Liver (tissue), 9 donors: ENCODE measurements around the gene CD9. TPM values are rescaled to one million over a fixed set of nuclear protein-coding genes. Genes with fewer than 3 reads are reported as not detected.

Experiments
- DNase-seq: peaks from one replicate; pipeline ENCODE4 v3.0.0-alpha.2; 2017; ENCODE audit warnings: low spot score
- H3K27ac ChIP-seq, 2 donors: one replicate each; pipeline ENCODE4 v1.7.0; 2013; ENCODE audit warnings: inconsistent platforms in 2 of 2, low read length in 2 of 2, control low read depth in 1 of 2, low read depth in 1 of 2, mild to moderate bottlenecking in 1 of 2
- H3K27me3 ChIP-seq, 4 donors: one replicate each; pipeline versions ENCODE4 v1.6.1 to v1.7.0; 2013; ENCODE audit warnings: low read length in 3 of 4, inconsistent platforms in 1 of 4, mild to moderate bottlenecking in 1 of 4, moderate library complexity in 1 of 4; ENCODE audit not compliant: control insufficient read depth in 4 of 4, insufficient read depth in 4 of 4
- H3K36me3 ChIP-seq, 4 donors: one replicate each; pipeline versions ENCODE4 v1.6.1 to v1.7.0; 2013; ENCODE audit warnings: low read length in 3 of 4, mild to moderate bottlenecking in 3 of 4, low read depth in 1 of 4, moderate library complexity in 1 of 4; ENCODE audit not compliant: control insufficient read depth in 4 of 4, insufficient read depth in 3 of 4
- H3K4me1 ChIP-seq, 4 donors: one replicate each; pipeline versions ENCODE4 v1.6.1 to v1.7.0; 2013; ENCODE audit warnings: low read length in 3 of 4, mild to moderate bottlenecking in 3 of 4, moderate library complexity in 1 of 4; ENCODE audit not compliant: control insufficient read depth in 4 of 4, insufficient read depth in 4 of 4
- H3K4me3 ChIP-seq, 3 donors: one replicate each; pipeline versions ENCODE4 v1.6.1 to v1.7.0; 2013; ENCODE audit warnings: low read length in 3 of 3, control low read depth in 1 of 3, low read depth in 1 of 3, mild to moderate bottlenecking in 1 of 3
- H3K9ac ChIP-seq, 2 donors: one replicate each; pipeline ENCODE4 v1.7.0; 2013; ENCODE audit warnings: low read length in 2 of 2, mild to moderate bottlenecking in 2 of 2, moderate library complexity in 2 of 2, control low read depth in 1 of 2, low read depth in 1 of 2
- H3K9me3 ChIP-seq, 4 donors: one replicate each; pipeline versions ENCODE4 v1.6.1 to v1.7.0; 2013; ENCODE audit warnings: low read length in 3 of 4; ENCODE audit not compliant: control insufficient read depth in 4 of 4
- ATF3 ChIP-seq: IDR thresholded peaks from 2 replicates; pipeline ENCODE4 v1.6.1; 2016; ENCODE audit warnings: antibody characterized with exemption
- CTCF ChIP-seq: fragments of 150-350 bp; IDR thresholded peaks from 2 replicates; pipeline ENCODE4 v1.5.1; 2017; ENCODE audit warnings: improper control_type of control experiment, low read depth, low read length; ENCODE audit not compliant: missing input control
- EGR1 ChIP-seq, 2 donors: IDR thresholded peaks; 2 replicates each; pipeline ENCODE4 v1.6.1; 2016 to 2018; ENCODE audit warnings: antibody characterized with exemption in 2 of 2, low read depth in 2 of 2
- FOXA1 ChIP-seq: IDR thresholded peaks from 2 replicates; pipeline ENCODE4 v1.6.1; 2016; ENCODE audit warnings: antibody characterized with exemption
- FOXA2 ChIP-seq: IDR thresholded peaks from 2 replicates; pipeline ENCODE4 v1.6.1; 2016; ENCODE audit warnings: antibody characterized with exemption
- GABPA ChIP-seq, 2 donors: IDR thresholded peaks in 1 of 2; conservative IDR thresholded peaks in 1 of 2; 2 replicates each; pipeline ENCODE4 v1.6.1; 2016; ENCODE audit warnings: antibody characterized with exemption in 2 of 2, mild to moderate bottlenecking in 1 of 2, moderate library complexity in 1 of 2
- HNF4A ChIP-seq, 2 donors: conservative IDR thresholded peaks; 2 replicates each; pipeline ENCODE4 v1.6.1; 2016; ENCODE audit warnings: antibody characterized with exemption in 2 of 2, mild to moderate bottlenecking in 2 of 2
- HNF4G ChIP-seq: IDR thresholded peaks from 2 replicates; pipeline ENCODE4 v1.6.1; 2016; ENCODE audit warnings: antibody characterized with exemption
- JUND ChIP-seq, 2 donors: IDR thresholded peaks; 2 replicates each; pipeline ENCODE4 v1.6.1; 2016; ENCODE audit warnings: antibody characterized with exemption in 2 of 2
- MAX ChIP-seq: IDR thresholded peaks from 2 replicates; pipeline ENCODE4 v1.6.1; 2016; ENCODE audit warnings: antibody characterized with exemption
- NR2F2 ChIP-seq: IDR thresholded peaks from 2 replicates; pipeline ENCODE4 v1.6.1; 2016; ENCODE audit warnings: antibody characterized with exemption
- RAD21 ChIP-seq, 2 donors: IDR thresholded peaks; 2 replicates each; pipeline ENCODE4 v1.6.1; 2016; ENCODE audit warnings: antibody characterized with exemption in 2 of 2, mild to moderate bottlenecking in 2 of 2
- REST ChIP-seq: IDR thresholded peaks from 2 replicates; pipeline ENCODE4 v1.6.1; 2016; ENCODE audit warnings: antibody characterized with exemption, mild to moderate bottlenecking
- RXRA ChIP-seq, 2 donors: IDR thresholded peaks; 2 replicates each; pipeline ENCODE4 v1.6.1; 2017 to 2018; ENCODE audit warnings: antibody characterized with exemption in 2 of 2, mild to moderate bottlenecking in 1 of 2
- SP1 ChIP-seq: IDR thresholded peaks from 2 replicates; pipeline ENCODE4 v1.6.1; 2018; ENCODE audit warnings: antibody characterized with exemption, mild to moderate bottlenecking
- TAF1 ChIP-seq: conservative IDR thresholded peaks from 2 replicates; pipeline ENCODE4 v1.6.1; 2016; ENCODE audit warnings: antibody characterized with exemption, mild to moderate bottlenecking
- YY1 ChIP-seq: IDR thresholded peaks from 2 replicates; pipeline ENCODE4 v1.6.1; 2016; ENCODE audit warnings: antibody characterized with exemption, mild to moderate bottlenecking
- WGBS: extraction: QIAGEN DNeasy Blood & Tissue Kit; methylation state at CpG from one replicate; pipeline ENCODE4 v1.1.7; 2013; 5-methylcytosine and 5-hydroxymethylcytosine counted together
- polyA plus RNA-seq, 2 donors: library from polyadenylated mRNA; stranded (reverse) in 1 of 2; unstranded in 1 of 2; fragments of 200-250 nt in 1 of 2; fragments of >200 nt in 1 of 2; fragmentation: Nextera tagmentation in 1 of 2; extraction: Ambion mirVana in 1 of 2; gene quantifications; one replicate each; pipeline versions ENCODE4 v1.2.1 to v1.2.3, GENCODE V29; 2013 to 2015
- total RNA-seq, 2 donors: library from RNA; depleted of rRNA; stranded (reverse); fragments of >200 nt; gene quantifications; one replicate each; pipeline ENCODE4 v1.2.3, GENCODE V29; 2014
- TF ChIP-seq, protein P1 (sequence below): IDR thresholded peaks from 2 replicates; pipeline ENCODE4 v1.6.1; 2016; ENCODE audit warnings: antibody characterized with exemption
- donor health status: healthy.
- donor health status: healthy.
- donor health status: healthy.
- donor health status: healthy.
- donor health status: healthy.

CD9 gene
- total and polyA plus RNA-seq, 4 donors = 18.7 to 65.2 (median 32.4) TPM

GRCh38 chr12:6222078-6222654, 22.0 kb downstream of the CD9 start:
- H3K36me3 ChIP-seq = no peaks in the 10 kb centered on the region
- no peak for DNase-seq
- TF ChIP-seq FOXA1 (no peak), RXRA (IDR thresholded peaks at IDR 0.05) (no peak), ATF3 (no peak), HNF4A (conservative IDR thresholded peaks at IDR 0.05) (no peak), TAF1 (no peak), HNF4G (no peak), CTCF (no peak)
- TF ChIP-seq, protein P1, sequence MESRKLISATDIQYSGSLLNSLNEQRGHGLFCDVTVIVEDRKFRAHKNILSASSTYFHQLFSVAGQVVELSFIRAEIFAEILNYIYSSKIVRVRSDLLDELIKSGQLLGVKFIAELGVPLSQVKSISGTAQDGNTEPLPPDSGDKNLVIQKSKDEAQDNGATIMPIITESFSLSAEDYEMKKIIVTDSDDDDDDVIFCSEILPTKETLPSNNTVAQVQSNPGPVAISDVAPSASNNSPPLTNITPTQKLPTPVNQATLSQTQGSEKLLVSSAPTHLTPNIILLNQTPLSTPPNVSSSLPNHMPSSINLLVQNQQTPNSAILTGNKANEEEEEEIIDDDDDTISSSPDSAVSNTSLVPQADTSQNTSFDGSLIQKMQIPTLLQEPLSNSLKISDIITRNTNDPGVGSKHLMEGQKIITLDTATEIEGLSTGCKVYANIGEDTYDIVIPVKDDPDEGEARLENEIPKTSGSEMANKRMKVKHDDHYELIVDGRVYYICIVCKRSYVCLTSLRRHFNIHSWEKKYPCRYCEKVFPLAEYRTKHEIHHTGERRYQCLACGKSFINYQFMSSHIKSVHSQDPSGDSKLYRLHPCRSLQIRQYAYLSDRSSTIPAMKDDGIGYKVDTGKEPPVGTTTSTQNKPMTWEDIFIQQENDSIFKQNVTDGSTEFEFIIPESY = no peak
- H3K27ac ChIP-seq = no peak overlapping the region
- peaks cover 2 to 20% (median 13%) of the 10 kb centered on the region in 4 donors for H3K4me1 ChIP-seq
- H3K9me3 ChIP-seq = no peaks in the 10 kb centered on the region
- no peak overlapping the region for H3K9ac ChIP-seq
- H3K27me3 ChIP-seq = no peaks in the 10 kb centered on the region
- no peak overlapping the region for H3K4me3 ChIP-seq
- WGBS = 77% methylated on average over 12 of the region's 12 CpGs

DNA sequence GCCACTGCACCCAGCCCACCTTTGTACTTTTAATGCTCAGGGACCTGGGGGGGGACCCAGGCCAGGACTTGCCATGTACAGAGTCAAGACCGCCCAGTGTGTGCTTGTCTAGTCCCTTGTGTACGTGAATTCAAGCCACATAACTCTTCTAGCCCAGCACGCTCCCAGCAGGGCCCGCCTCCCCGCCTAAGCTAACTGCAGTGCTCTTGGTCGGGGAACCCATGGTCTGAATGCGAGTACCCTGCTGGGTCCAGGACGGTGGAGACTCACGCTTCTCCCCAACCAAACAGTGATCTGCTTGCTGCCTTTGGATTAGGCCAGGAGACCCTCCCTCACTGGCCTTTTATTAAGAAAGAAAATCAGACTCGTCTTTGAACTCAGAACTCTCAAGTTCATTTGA, 23.3 kb downstream of the CD9 start:
- H3K9me3 ChIP-seq = no peaks in the 10 kb centered on the region
- H3K9ac ChIP-seq = no peak overlapping the region
- no peaks in the 10 kb centered on the region for H3K27me3 ChIP-seq
- H3K36me3 ChIP-seq = no peaks in the 10 kb centered on the region
- H3K4me3 ChIP-seq = no peak overlapping the region
- WGBS = 96% methylated on average over 10 of the region's 10 CpGs
- no peak overlapping the region for H3K27ac ChIP-seq
- peaks cover 2 to 20% (median 13%) of the 10 kb centered on the region in 4 donors for H3K4me1 ChIP-seq
- TF ChIP-seq RXRA (IDR thresholded peaks at IDR 0.05) = no peak
- no peak for TF ChIP-seq YY1
- TF ChIP-seq MAX = no peak
- TF ChIP-seq NR2F2 = no peak
- TF ChIP-seq CTCF = no peak
- no peak for TF ChIP-seq GABPA (IDR thresholded peaks at IDR 0.05 in 1 of 2, conservative IDR thresholded peaks at IDR 0.05 in 1 of 2)
- no peak for TF ChIP-seq FOXA2
- no peak for TF ChIP-seq EGR1 (IDR thresholded peaks at IDR 0.05; ENCODE audit: low read depth in 2 of 2)
- no peak for TF ChIP-seq SP1
- TF ChIP-seq RAD21 (IDR thresholded peaks at IDR 0.05) = no peak
- no peak for TF ChIP-seq JUND (IDR thresholded peaks at IDR 0.05)
- TF ChIP-seq, protein P1 = no peak
- no peak for TF ChIP-seq ATF3
- no peak for TF ChIP-seq HNF4G
- TF ChIP-seq TAF1 = no peak
- TF ChIP-seq REST = no peak
- DNase-seq = no peak
